ENCODE results near the gene RAF1.

- no peak for TF ChIP-seq POLR2A (IDR thresholded peaks at IDR 0.05)
- TF ChIP-seq, protein P1, sequence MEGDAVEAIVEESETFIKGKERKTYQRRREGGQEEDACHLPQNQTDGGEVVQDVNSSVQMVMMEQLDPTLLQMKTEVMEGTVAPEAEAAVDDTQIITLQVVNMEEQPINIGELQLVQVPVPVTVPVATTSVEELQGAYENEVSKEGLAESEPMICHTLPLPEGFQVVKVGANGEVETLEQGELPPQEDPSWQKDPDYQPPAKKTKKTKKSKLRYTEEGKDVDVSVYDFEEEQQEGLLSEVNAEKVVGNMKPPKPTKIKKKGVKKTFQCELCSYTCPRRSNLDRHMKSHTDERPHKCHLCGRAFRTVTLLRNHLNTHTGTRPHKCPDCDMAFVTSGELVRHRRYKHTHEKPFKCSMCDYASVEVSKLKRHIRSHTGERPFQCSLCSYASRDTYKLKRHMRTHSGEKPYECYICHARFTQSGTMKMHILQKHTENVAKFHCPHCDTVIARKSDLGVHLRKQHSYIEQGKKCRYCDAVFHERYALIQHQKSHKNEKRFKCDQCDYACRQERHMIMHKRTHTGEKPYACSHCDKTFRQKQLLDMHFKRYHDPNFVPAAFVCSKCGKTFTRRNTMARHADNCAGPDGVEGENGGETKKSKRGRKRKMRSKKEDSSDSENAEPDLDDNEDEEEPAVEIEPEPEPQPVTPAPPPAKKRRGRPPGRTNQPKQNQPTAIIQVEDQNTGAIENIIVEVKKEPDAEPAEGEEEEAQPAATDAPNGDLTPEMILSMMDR (IDR thresholded peaks at IDR 0.05 in 8 of 11, conservative IDR thresholded peaks at IDR 0.05 in 3 of 11): no peak
Observed at GRCh38 chr3:12653747-12654146, 10.2 kb downstream of the RAF1 start.

Data from spleen (tissue), 7 donors.